T-cell (primary cell): ENCODE measurements around the gene EFNB2. TPM values are rescaled to one million over a fixed set of nuclear protein-coding genes. Genes with fewer than 3 reads are reported as not detected.

Experiments used
- ATAC-seq, 4 experiments: fragments of 200-7000 bp in 3 of 4; fragments of 150-1000 bp in 1 of 4; cut with Tn5 transposase; replicated peaks in 1 of 4; 1 replicate in 3 of 4; 2 replicates in 1 of 4; pipeline ENCODE4 v1.10.0; 2021; ENCODE audit warnings: moderate library complexity in 3 of 4, mild to moderate bottlenecking in 2 of 4, moderate number of reproducible peaks in 1 of 4
- CTCF ChIA-PET, 2 donors: fragments of 300-600 bp; sonication (Branson Sonifier 250); formaldehyde crosslinking; loops; one replicate each; lab custom pipeline; 2022; ENCODE audit warnings: antibody characterized with exemption in 2 of 2; lab: Charles Lee
- POLR2A ChIA-PET, 2 donors: fragments of 300-600 bp; sonication (Branson Sonifier 250); formaldehyde crosslinking; loops; one replicate each; lab custom pipeline; 2022; ENCODE audit warnings: antibody characterized with exemption in 2 of 2; lab: Charles Lee
- DNase-seq, 35 experiments: peaks; one replicate each; pipeline versions ENCODE4 v3.0.0 to v3.0.0-alpha.2; 2013 to 2023
- H3K27ac ChIP-seq: one replicate; pipeline ENCODE4 v1.5.1; 2013; ENCODE audit warnings: low read length
- H3K27me3 ChIP-seq, 2 experiments: replicated peaks in 1 of 2; 1 replicate in 1 of 2; 2 replicates in 1 of 2; pipeline versions ENCODE4 v1.6.1 to v1.7.0; 2013; ENCODE audit warnings: low read length in 1 of 2, mixed read lengths in 1 of 2; ENCODE audit not compliant: control insufficient read depth in 2 of 2, insufficient read depth in 2 of 2; ENCODE audit errors: extremely low read depth in 1 of 2
- H3K36me3 ChIP-seq, 2 donors: 1 replicate in 1 of 2; 2 replicates in 1 of 2; pipeline versions ENCODE4 v1.6.1 to v1.7.0; 2013; ENCODE audit warnings: low read length in 1 of 2; ENCODE audit not compliant: control insufficient read depth in 2 of 2, insufficient read depth in 1 of 2; ENCODE audit errors: extremely low read depth in 1 of 2
- H3K4me1 ChIP-seq, 2 experiments: 1 replicate in 1 of 2; 2 replicates in 1 of 2; pipeline versions ENCODE4 v1.6.1 to v1.7.0; 2013; ENCODE audit warnings: low read length in 2 of 2, mixed read lengths in 1 of 2; ENCODE audit not compliant: insufficient read depth in 2 of 2, control insufficient read depth in 1 of 2; ENCODE audit errors: extremely low read depth in 1 of 2
- H3K4me3 ChIP-seq, 2 donors: 1 replicate in 1 of 2; 2 replicates in 1 of 2; pipeline versions ENCODE4 v1.5.1 to v1.7.0; 2013; ENCODE audit warnings: mild to moderate bottlenecking in 2 of 2, low read length in 1 of 2, moderate library complexity in 1 of 2; ENCODE audit not compliant: control insufficient read depth in 1 of 2; ENCODE audit errors: extremely low read depth in 1 of 2
- H3K9me3 ChIP-seq: 2 replicates; pipeline ENCODE4 v1.7.0; 2013
- H3K27ac Mint-ChIP-seq, 2 donors: one replicate each; pipeline ENCODE4 v1.8.0; 2020 to 2021; ENCODE audit warnings: mild to moderate bottlenecking in 2 of 2, mixed read lengths in 2 of 2
- H3K27me3 Mint-ChIP-seq, 2 donors: one replicate each; pipeline ENCODE4 v1.8.0; 2021 to 2022; ENCODE audit warnings: mixed read lengths in 2 of 2
- H3K36me3 Mint-ChIP-seq: one replicate; pipeline ENCODE4 v1.8.0; 2021; ENCODE audit warnings: mixed read lengths
- H3K4me1 Mint-ChIP-seq, 3 donors: one replicate each; pipeline ENCODE4 v1.8.0; 2020 to 2022; ENCODE audit warnings: mixed read lengths in 3 of 3, mild to moderate bottlenecking in 1 of 3
- H3K4me3 Mint-ChIP-seq, 3 donors: one replicate each; pipeline ENCODE4 v1.8.0; 2020 to 2022; ENCODE audit warnings: mild to moderate bottlenecking in 3 of 3, mixed read lengths in 3 of 3, moderate library complexity in 3 of 3
- H3K9me3 Mint-ChIP-seq, 3 donors: one replicate each; pipeline ENCODE4 v1.8.0; 2020 to 2022; ENCODE audit warnings: mixed read lengths in 3 of 3
- WGBS: methylation state at CpG from one replicate; pipeline ENCODE4 v1.1.5; 2013; ENCODE audit warnings: missing lambda C conversion rate; ENCODE audit not compliant: insufficient coverage; 5-methylcytosine and 5-hydroxymethylcytosine counted together
- total RNA-seq, 35 experiments: library from RNA in 6 of 35; stranded (reverse) in 6 of 35; fragments of 120-200 nt in 1 of 35; gene quantifications; one replicate each; pipeline versions ENCODE4 v1.2.1 to v1.2.4 and lab custom pipeline; 2013 to 2026

The EFNB2 gene
- under 1 TPM; 0.18 to 0.47 (median 0.33) TPM for total RNA-seq
- total RNA-seq (2013): 0.22 TPM
- total RNA-seq (lab: John Stamatoyannopoulos, UW): 0.27 to 6.7 (median 1.0) reads per million in 29 experiments

GRCh38 chr13:106535552-106536243 lies at the start of gene EFNB2:
Gene EFNB2, minus strand, starts transcription at chr13:106535662. Its CDS starts 698 bp downstream, at chr13:106534964.
- Mint-ChIP-seq H3K27me3 (peaks cover 24 to 35% of the 10 kb centered on the region in 2 donors), H3K27ac (peak within 1 kb of the TSS; percentile 18 to 66), H3K4me3 (peak within 1 kb of the TSS; percentile 89 to 90 (median 90)), H3K4me1 (peaks cover 21 to 25% (median 21%) of the 10 kb centered on the region in 3 donors), H3K36me3 (no peaks in the 10 kb centered on the region), H3K9me3 (no peaks in the 10 kb centered on the region)
- DNase-seq (peak; percentile 62 to 91 (median 78)), ATAC-seq (peak; percentile 91 to 95 (median 92))
- Histone ChIP-seq H3K36me3 (no peaks in the 10 kb centered on the region), H3K9me3 (no peaks in the 10 kb centered on the region), H3K27ac (no peak within 1 kb of the TSS), H3K4me3 (peak within 1 kb of the TSS; percentile 71 to 72), H3K27me3 (peaks cover 8 to 27% of the 10 kb centered on the region in 2 experiments), H3K4me1 (peaks cover 9 to 24% of the 10 kb centered on the region in 2 experiments)
- POLR2A ChIA-PET: interaction anchor here in 1 of 2 donors (0.5 kb wide), 1 partner anchor 8 kb away, joined by 4 read pairs; no protein-coding TSS in a partner anchor
- CTCF ChIA-PET: interaction anchor here (0.5 to 2.4 kb wide), 18 partner anchors 10 to 1964 kb away, joined by 3 to 11 read pairs (median 4); partner anchors contain the start of gene ARGLU1 (in 1 of the 2)
- under 1% methylated on average over 102 of the region's 102 CpGs for WGBS

GRCh38 chr13:106581225-106581624 lies 45.8 kb upstream of the EFNB2 start:
- Histone ChIP-seq H3K36me3 (no peaks in the 10 kb centered on the region), H3K27me3 (peaks cover 0 to 5% of the 10 kb centered on the region in 2 experiments), H3K9me3 (no peaks in the 10 kb centered on the region), H3K27ac (no peak overlapping the region), H3K4me1 (no peaks in the 10 kb centered on the region), H3K4me3 (no peak overlapping the region)
- POLR2A ChIA-PET: no interaction called here
- peaks cover 24% of the 10 kb centered on the region for H3K36me3 Mint-ChIP-seq
- CTCF ChIA-PET: no interaction called here
- H3K27ac Mint-ChIP-seq: no peak overlapping the region
- H3K4me1 Mint-ChIP-seq: no peaks in the 10 kb centered on the region
- no peak overlapping the region for H3K4me3 Mint-ChIP-seq
- peaks cover 3% of the 10 kb centered on the region in 2 donors for H3K27me3 Mint-ChIP-seq
- peaks cover 8 to 15% (median 10%) of the 10 kb centered on the region in 3 donors for H3K9me3 Mint-ChIP-seq
- no peak for DNase-seq
- no CpG with 5 or more reads among the region's 4 CpGs for WGBS
- ATAC-seq: no peak

- H3K36me3 ChIP-seq: no peaks in the 10 kb centered on the region
- ATAC-seq (no peak), DNase-seq (no peak)
- CTCF ChIA-PET: interaction anchor here in 1 of 2 donors (0.8 to 0.9 kb wide), 2 partner anchors 15 to 40 kb away, joined by 3 read pairs; no protein-coding TSS in a partner anchor
- Mint-ChIP-seq H3K27ac (no peak overlapping the region), H3K4me1 (no peaks in the 10 kb centered on the region), H3K27me3 (no peaks in the 10 kb centered on the region), H3K36me3 (peaks cover 35% of the 10 kb centered on the region), H3K4me3 (no peak overlapping the region), H3K9me3 (no peaks in the 10 kb centered on the region)
- H3K9me3 ChIP-seq: no peaks in the 10 kb centered on the region
- H3K4me3 ChIP-seq: no peak overlapping the region
- peaks cover 0 to under 1% of the 10 kb centered on the region in 2 experiments for H3K27me3 ChIP-seq
- POLR2A ChIA-PET: no interaction called here
- H3K27ac ChIP-seq: no peak overlapping the region
- H3K4me1 ChIP-seq: no peaks in the 10 kb centered on the region
These were observed 40.4 kb upstream of the EFNB2 start for GRCh38 chr13:106575896-106576295.

- Histone ChIP-seq H3K27ac (no peak overlapping the region), H3K4me1 (peaks cover 0 to 11% of the 10 kb centered on the region in 2 experiments), H3K36me3 (no peaks in the 10 kb centered on the region), H3K27me3 (no peaks in the 10 kb centered on the region), H3K4me3 (no peak overlapping the region), H3K9me3 (no peaks in the 10 kb centered on the region)
- H3K4me3 Mint-ChIP-seq: no peak overlapping the region
- DNase-seq (no peak), ATAC-seq (no peak)
- H3K27ac Mint-ChIP-seq: no peak overlapping the region
- peaks cover 8 to 16% (median 14%) of the 10 kb centered on the region in 3 donors for H3K4me1 Mint-ChIP-seq
- 100% methylated on average over 2 of the region's 3 CpGs for WGBS
- H3K9me3 Mint-ChIP-seq: no peaks in the 10 kb centered on the region
- ChIA-PET CTCF (no interaction called here), POLR2A (no interaction called here)
- no peaks in the 10 kb centered on the region for H3K27me3 Mint-ChIP-seq
- peaks cover 25% of the 10 kb centered on the region for H3K36me3 Mint-ChIP-seq
These were observed 38.4 kb upstream of the EFNB2 start for GRCh38 chr13:106573868-106574267.

- H3K27ac Mint-ChIP-seq: no peak overlapping the region
- Histone ChIP-seq H3K4me3 (no peak overlapping the region), H3K4me1 (peaks cover 2 to 15% of the 10 kb centered on the region in 2 experiments), H3K9me3 (no peaks in the 10 kb centered on the region), H3K36me3 (no peaks in the 10 kb centered on the region), H3K27ac (no peak overlapping the region), H3K27me3 (no peaks in the 10 kb centered on the region)
- WGBS: no CpG with 5 or more reads among the region's 8 CpGs
- no peaks in the 10 kb centered on the region for H3K9me3 Mint-ChIP-seq
- no peak overlapping the region for H3K4me3 Mint-ChIP-seq
- H3K27me3 Mint-ChIP-seq: no peaks in the 10 kb centered on the region
- peaks cover 13 to 21% (median 18%) of the 10 kb centered on the region in 3 donors for H3K4me1 Mint-ChIP-seq
- ATAC-seq (no peak), DNase-seq (no peak)
- H3K36me3 Mint-ChIP-seq: peaks cover 23% of the 10 kb centered on the region
- ChIA-PET POLR2A (no interaction called here), CTCF (no interaction called here)
These were observed 37.9 kb upstream of the EFNB2 start for GRCh38 chr13:106573284-106573846.

GRCh38 chr13:106570299-106570852 lies 34.9 kb upstream of the EFNB2 start:
- Mint-ChIP-seq H3K4me3 (peak overlapping the region; percentile 22 to 49 (median 31)), H3K27ac (peak overlapping the region in 1 of 2 donors; percentile 76), H3K27me3 (no peaks in the 10 kb centered on the region), H3K4me1 (peaks cover 34 to 44% (median 36%) of the 10 kb centered on the region in 3 donors), H3K36me3 (peaks cover 17% of the 10 kb centered on the region), H3K9me3 (no peaks in the 10 kb centered on the region)
- CTCF ChIA-PET: interaction anchor here (1.5 to 1.8 kb wide), 2 partner anchors 34 to 35 kb away, joined by 5 read pairs; partner anchors contain the start of gene EFNB2 (in 2 of the 2)
- peak; percentile 26 to 60 (median 34) for ATAC-seq
- H3K4me3 ChIP-seq: no peak overlapping the region
- H3K4me1 ChIP-seq: peaks cover 20 to 23% of the 10 kb centered on the region in 2 experiments
- POLR2A ChIA-PET: interaction anchor here in 1 of 2 donors (0.6 kb wide), 1 partner anchor 14 kb away, joined by 3 read pairs; no protein-coding TSS in a partner anchor
- no peaks in the 10 kb centered on the region for H3K9me3 ChIP-seq
- DNase-seq: peak in 34 of 35 experiments; percentile 13 to 88 (median 72)
- H3K27ac ChIP-seq: no peak overlapping the region
- 77% methylated on average over 9 of the region's 14 CpGs for WGBS
- H3K27me3 ChIP-seq: no peaks in the 10 kb centered on the region
- no peaks in the 10 kb centered on the region for H3K36me3 ChIP-seq
